ENCODE results near the gene TUBD1. TPM values are rescaled to one million over a fixed set of nuclear protein-coding genes. Genes with fewer than 3 reads are reported as not detected.
"Not testable (repeated sequence)": the region's sequence is repeated elsewhere in the genome, so short reads cannot be mapped to it uniquely, and the experiment has no call there.

The TUBD1 gene
- total RNA-seq, 2 experiments from 2014 or later, result 7.3 to 9.4 TPM

DNA sequence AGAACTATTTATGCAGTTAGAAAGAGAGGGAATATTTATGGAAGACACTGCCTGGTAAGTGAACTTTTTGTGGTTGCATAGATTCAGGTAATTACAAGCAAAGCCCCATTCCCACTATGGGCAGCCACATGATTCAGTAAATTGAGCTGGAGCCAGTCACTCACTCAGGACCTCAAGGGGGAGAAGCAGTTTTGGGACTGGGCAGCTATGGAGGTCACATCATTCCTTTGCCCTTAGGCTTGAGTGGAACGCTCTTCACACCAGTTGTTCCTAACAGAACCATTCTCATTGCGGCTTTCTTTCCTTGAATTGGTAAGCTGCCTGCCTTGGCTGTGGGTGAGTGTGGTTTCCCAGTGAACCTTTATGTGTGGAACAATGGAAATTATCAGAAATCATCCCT is 37.4 kb upstream of the TUBD1 start:
- H3K36me3 Mint-ChIP-seq (ENCODE audit: low read depth), result peaks cover 91% of the 10 kb centered on the region
- POLR2A ChIA-PET; DNase-seq; intact Hi-C loops (cut with DNase I, micrococcal nuclease); ATAC-seq (ENCODE audit: poor library complexity); H3K4me3 ChIP-seq (ENCODE audit: low read length); H3K9me3 Mint-ChIP-seq; H3K27me3 Mint-ChIP-seq; H3K27ac Mint-ChIP-seq; H3K9me3 ChIP-seq (ENCODE audit: control insufficient read depth in 1 of 2, insufficient read depth in 1 of 2, low read length in 2 of 2); H3K4me3 Mint-ChIP-seq; H3K4me1 Mint-ChIP-seq (ENCODE audit: low read depth); CTCF ChIA-PET; H3K27ac ChIP-seq (ENCODE audit: low read depth in 1 of 2, low read length in 2 of 2); H3K27me3 ChIP-seq (ENCODE audit: control insufficient read depth in 1 of 2, insufficient read depth in 2 of 2, low read length in 2 of 2); H3K4me1 ChIP-seq (ENCODE audit: insufficient read depth, low read length): not testable (repeated sequence)
- peaks cover 79% of the 10 kb centered on the region for H3K36me3 ChIP-seq (ENCODE audit: insufficient read depth, low read length)

DNA sequence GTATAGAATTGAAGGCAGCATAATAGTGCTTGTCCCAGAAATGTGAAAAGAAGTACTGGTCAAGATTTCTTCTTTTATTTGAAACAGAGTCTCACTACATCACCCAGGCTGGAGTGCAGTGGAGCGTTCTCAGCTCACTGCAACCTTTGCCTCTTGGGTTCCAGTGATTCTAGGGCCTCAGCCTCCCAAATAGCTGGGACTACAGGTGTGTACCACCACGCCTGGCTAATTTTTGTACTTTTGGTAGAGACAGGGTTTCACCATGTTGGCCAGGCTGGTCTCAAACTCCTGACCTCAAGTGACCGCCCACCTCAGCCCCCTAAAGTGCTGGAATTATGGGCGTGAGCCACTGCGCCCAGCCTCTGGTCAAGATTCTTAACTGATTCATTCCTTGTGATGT is 27.9 kb upstream of the TUBD1 start:
- H3K9me3 Mint-ChIP-seq; H3K4me3 Mint-ChIP-seq; H3K4me1 Mint-ChIP-seq (ENCODE audit: low read depth); CTCF ChIA-PET; intact Hi-C loops (cut with DNase I, micrococcal nuclease); H3K27ac ChIP-seq (ENCODE audit: low read depth in 1 of 2, low read length in 2 of 2); H3K4me3 ChIP-seq (ENCODE audit: low read length); H3K27me3 ChIP-seq (ENCODE audit: control insufficient read depth in 1 of 2, insufficient read depth in 2 of 2, low read length in 2 of 2); H3K27me3 Mint-ChIP-seq; ATAC-seq (ENCODE audit: poor library complexity); H3K4me1 ChIP-seq (ENCODE audit: insufficient read depth, low read length); DNase-seq; H3K27ac Mint-ChIP-seq; H3K9me3 ChIP-seq (ENCODE audit: control insufficient read depth in 1 of 2, insufficient read depth in 1 of 2, low read length in 2 of 2): not testable (repeated sequence)
- H3K36me3 ChIP-seq (ENCODE audit: insufficient read depth, low read length), result peaks cover 68% of the 10 kb centered on the region
- H3K36me3 Mint-ChIP-seq (ENCODE audit: low read depth), result peaks cover 89% of the 10 kb centered on the region
- POLR2A ChIA-PET, result interaction anchor here (1.0 kb wide), 1 partner anchor 13 kb away, joined by 3 read pairs; no protein-coding TSS in a partner anchor

DNA sequence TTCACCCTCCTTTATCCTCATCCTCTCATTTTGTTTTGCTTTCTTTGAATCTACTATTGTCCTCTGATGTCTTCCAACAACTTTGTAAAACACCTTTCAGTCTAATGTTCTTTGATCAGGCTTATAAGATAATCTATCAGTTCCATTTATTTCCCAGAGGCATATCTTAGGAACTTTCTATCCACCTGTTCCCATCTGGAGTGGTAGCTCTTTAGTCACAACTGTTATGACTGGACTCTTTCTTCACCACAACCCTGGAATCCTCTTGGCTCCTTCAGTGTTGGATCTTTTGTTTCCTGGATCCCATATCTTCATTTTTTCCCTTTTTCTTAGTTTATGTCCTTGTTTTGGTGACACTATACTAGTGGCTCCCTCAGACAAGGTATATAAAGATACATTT is 23.7 kb upstream of the TUBD1 start:
- Mint-ChIP-seq H3K4me1 (ENCODE audit: low read depth) (peaks cover 5% of the 10 kb centered on the region), H3K9me3 (no peaks in the 10 kb centered on the region), H3K4me3 (no peak overlapping the region), H3K27ac (no peak overlapping the region), H3K27me3 (no peaks in the 10 kb centered on the region), H3K36me3 (ENCODE audit: low read depth) (peaks cover 84% of the 10 kb centered on the region)
- Histone ChIP-seq H3K27me3 (ENCODE audit: control insufficient read depth in 1 of 2, insufficient read depth in 2 of 2, low read length in 2 of 2) (no peaks in the 10 kb centered on the region), H3K4me3 (ENCODE audit: low read length) (no peak overlapping the region), H3K4me1 (ENCODE audit: insufficient read depth, low read length) (no peaks in the 10 kb centered on the region), H3K36me3 (ENCODE audit: insufficient read depth, low read length) (peaks cover 81% of the 10 kb centered on the region), H3K9me3 (ENCODE audit: control insufficient read depth in 1 of 2, insufficient read depth in 1 of 2, low read length in 2 of 2) (no peaks in the 10 kb centered on the region), H3K27ac (ENCODE audit: low read depth in 1 of 2, low read length in 2 of 2) (no peak overlapping the region)
- ChIA-PET CTCF (no interaction called here), POLR2A (no interaction called here)
- DNase-seq, result no peak
- TF ChIP-seq, protein P1, sequence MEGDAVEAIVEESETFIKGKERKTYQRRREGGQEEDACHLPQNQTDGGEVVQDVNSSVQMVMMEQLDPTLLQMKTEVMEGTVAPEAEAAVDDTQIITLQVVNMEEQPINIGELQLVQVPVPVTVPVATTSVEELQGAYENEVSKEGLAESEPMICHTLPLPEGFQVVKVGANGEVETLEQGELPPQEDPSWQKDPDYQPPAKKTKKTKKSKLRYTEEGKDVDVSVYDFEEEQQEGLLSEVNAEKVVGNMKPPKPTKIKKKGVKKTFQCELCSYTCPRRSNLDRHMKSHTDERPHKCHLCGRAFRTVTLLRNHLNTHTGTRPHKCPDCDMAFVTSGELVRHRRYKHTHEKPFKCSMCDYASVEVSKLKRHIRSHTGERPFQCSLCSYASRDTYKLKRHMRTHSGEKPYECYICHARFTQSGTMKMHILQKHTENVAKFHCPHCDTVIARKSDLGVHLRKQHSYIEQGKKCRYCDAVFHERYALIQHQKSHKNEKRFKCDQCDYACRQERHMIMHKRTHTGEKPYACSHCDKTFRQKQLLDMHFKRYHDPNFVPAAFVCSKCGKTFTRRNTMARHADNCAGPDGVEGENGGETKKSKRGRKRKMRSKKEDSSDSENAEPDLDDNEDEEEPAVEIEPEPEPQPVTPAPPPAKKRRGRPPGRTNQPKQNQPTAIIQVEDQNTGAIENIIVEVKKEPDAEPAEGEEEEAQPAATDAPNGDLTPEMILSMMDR (IDR thresholded peaks at IDR 0.05), result no peak
- intact Hi-C loops (cut with DNase I, micrococcal nuclease), result loop anchor here (5.0 to 10.0 kb wide), 2 partner anchors 48 to 121 kb away; partner anchors contain the start of gene RNFT1 (in 1 of the 2)
- no peak for ATAC-seq (ENCODE audit: poor library complexity)

DNA sequence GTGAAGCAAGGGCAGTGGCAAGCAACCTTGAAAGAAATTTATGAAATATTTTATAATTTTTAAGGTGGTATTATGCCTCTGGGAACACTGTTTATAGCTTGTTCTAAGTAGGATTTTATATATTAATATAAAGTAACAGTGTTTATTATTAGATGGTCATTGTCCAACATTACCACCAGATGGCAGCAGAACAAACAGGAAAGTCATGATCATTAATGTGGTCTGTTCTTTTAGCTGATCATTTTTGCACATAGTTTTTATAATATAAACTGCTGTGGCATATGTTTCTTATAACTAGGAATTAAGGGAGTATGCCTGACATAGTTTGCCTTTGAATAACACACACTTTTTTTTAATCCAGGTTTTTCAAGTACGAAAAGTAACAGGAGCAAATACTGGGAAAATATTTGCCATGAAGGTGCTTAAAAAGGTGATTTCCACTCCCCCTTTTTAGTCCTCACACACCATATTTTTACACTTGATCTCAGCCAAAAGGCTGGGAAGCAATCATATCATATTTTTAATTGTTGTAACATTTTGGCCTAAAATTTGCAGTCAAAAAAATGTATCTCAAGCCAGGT is 21.6 kb upstream of the TUBD1 start:
- TF ChIP-seq, protein P1 (IDR thresholded peaks at IDR 0.05), result peak; percentile 76
- Histone ChIP-seq H3K4me1 (ENCODE audit: insufficient read depth, low read length) (no peaks in the 10 kb centered on the region), H3K9me3 (ENCODE audit: control insufficient read depth in 1 of 2, insufficient read depth in 1 of 2, low read length in 2 of 2) (no peaks in the 10 kb centered on the region), H3K36me3 (ENCODE audit: insufficient read depth, low read length) (peaks cover 76% of the 10 kb centered on the region), H3K4me3 (ENCODE audit: low read length) (no peak overlapping the region), H3K27ac (ENCODE audit: low read depth in 1 of 2, low read length in 2 of 2) (no peak overlapping the region), H3K27me3 (ENCODE audit: control insufficient read depth in 1 of 2, insufficient read depth in 2 of 2, low read length in 2 of 2) (no peaks in the 10 kb centered on the region)
- H3K27ac Mint-ChIP-seq, result no peak overlapping the region
- no peaks in the 10 kb centered on the region for H3K9me3 Mint-ChIP-seq
- ChIA-PET POLR2A (interaction anchor here (0.6 to 1.4 kb wide), 4 partner anchors 44 to 295 kb away, joined by 3 to 5 read pairs (median 3); partner anchors contain the start of genes CLTC and RNFT1), CTCF (interaction anchor here (0.6 to 1.8 kb wide), 13 partner anchors 9 to 238 kb away, joined by 3 to 8 read pairs (median 4); no protein-coding TSS in a partner anchor)
- no peak overlapping the region for H3K4me3 Mint-ChIP-seq
- H3K4me1 Mint-ChIP-seq (ENCODE audit: low read depth), result peaks cover 5% of the 10 kb centered on the region
- DNase-seq (peak in 4 of 14 experiments; percentile 19 to 70 (median 63)), ATAC-seq (ENCODE audit: poor library complexity) (peak; percentile 77)
- no peaks in the 10 kb centered on the region for H3K27me3 Mint-ChIP-seq
- intact Hi-C loops (cut with DNase I, micrococcal nuclease), result loop anchor here in 1 of 2 experiments (10.0 kb wide), 1 partner anchor 50 kb away; the partner anchor contains the start of gene RNFT1
- peaks cover 78% of the 10 kb centered on the region for H3K36me3 Mint-ChIP-seq (ENCODE audit: low read depth)
